ENCODE results near the gene QRICH2. TPM values are rescaled to one million over a fixed set of nuclear protein-coding genes. Genes with fewer than 3 reads are reported as not detected.

The QRICH2 gene
- total and polyA plus RNA-seq, 2 of the 4 experiments (the other 2 are of a cell fraction) = 4.3 to 4.8 TPM

- no peak overlapping the region for H2AK5ac ChIP-seq (ENCODE audit: low read depth, low read length)
- ChIA-PET CTCF (interaction anchor here (2.0 to 2.7 kb wide), 2 partner anchors 154 to 159 kb away, joined by 14 to 27 read pairs; no protein-coding TSS in a partner anchor), POLR2A (ENCODE audit: unreplicated experiment) (no interaction called here)
- H3K9me1 ChIP-seq (ENCODE audit: insufficient read depth, low read length) = peaks cover 6% of the 10 kb centered on the region
- no TSS peak for BruUV-seq (replicated peaks)
- no peak overlapping the region for H2AFZ ChIP-seq (replicated peaks; ENCODE audit: low read length, poor library complexity)
- no peak overlapping the region for H3K18ac ChIP-seq (ENCODE audit: low read depth, low read length)
- intact Hi-C loops (cut with micrococcal nuclease) (no loop called here), dilution Hi-C loops (cut with HindIII; ENCODE audit: low sequenced_read_pairs, unreplicated experiment) (no loop called here), in situ Hi-C loops (cut with MboI; ENCODE audit: low sequenced_read_pairs) (loop anchor here (5.0 to 10.0 kb wide), 2 partner anchors 163 to 376 kb away; partner anchors contain the start of gene MRPL38)
- H3K9ac ChIP-seq (ENCODE audit: low read depth, low read length) = no peak overlapping the region
- H2BK5ac ChIP-seq (ENCODE audit: low read depth, low read length, poor library complexity, severe bottlenecking) = no peak overlapping the region
- no peak overlapping the region for H2BK20ac ChIP-seq (ENCODE audit: low read depth, low read length)
- peaks cover 4% of the 10 kb centered on the region for H3K36me3 ChIP-seq (ENCODE audit: control insufficient read depth, insufficient read depth, low read length)
- H3K4me3 ChIP-seq (ENCODE audit: insufficient read depth, low read depth, low read length) = no peak overlapping the region
- H2BK120ac ChIP-seq (ENCODE audit: low read depth, low read length) = no peak overlapping the region
- H4K8ac ChIP-seq (ENCODE audit: low read depth in 2 of 2, low read length in 2 of 2) = no peak overlapping the region
- no peaks in the 10 kb centered on the region; the same call in 1 of the 2 replicates for H4K20me1 ChIP-seq (ENCODE audit: insufficient read depth, low read length)
- no peak overlapping the region for H3K56ac ChIP-seq (ENCODE audit: extremely low read depth, insufficient read depth, low read length)
- no peaks in the 10 kb centered on the region for H3K9me3 ChIP-seq (ENCODE audit: control insufficient read depth, insufficient read depth, low read length)
- no peak overlapping the region for H4K5ac ChIP-seq (ENCODE audit: low read depth, low read length)
- H3K4me2 ChIP-seq (ENCODE audit: low read depth, low read length) = no peak overlapping the region
- no peak overlapping the region for H2AK9ac ChIP-seq (replicated peaks; ENCODE audit: low read depth, low read length, poor library complexity)
- H3K27me3 ChIP-seq (ENCODE audit: control insufficient read depth, insufficient read depth, low read length) = no peaks in the 10 kb centered on the region
- no peak overlapping the region for H3K27ac ChIP-seq (ENCODE audit: insufficient read depth, low read length)
- 100% methylated on average over 2 of the region's 15 CpGs; no CpG with 5 or more reads in 1 of the 2 experiments for WGBS, 2 experiments (ENCODE audit: extremely low coverage in 2 of 2, insufficient read length in 1 of 2)
- no peak overlapping the region for H4K91ac ChIP-seq (ENCODE audit: insufficient read depth, low read depth, low read length)
- H3K79me1 ChIP-seq (ENCODE audit: low read depth in 1 of 2, low read length in 2 of 2) = peaks cover 0 to 5% of the 10 kb centered on the region in 2 experiments; a peak in 1 of 4 replicates
- no peak overlapping the region for H3K14ac ChIP-seq (replicated peaks; ENCODE audit: low read depth, low read length)
- H3K4ac ChIP-seq (ENCODE audit: low read depth, low read length) = no peak overlapping the region
- no peak overlapping the region for H3K23ac ChIP-seq (ENCODE audit: low read depth, low read length)
- no peak overlapping the region for H2BK15ac ChIP-seq (ENCODE audit: low read depth, low read length)
- ATAC-seq (ENCODE audit: low read depth) (no peak), DNase-seq (no peak)
- peaks cover 4% of the 10 kb centered on the region for H3K4me1 ChIP-seq (ENCODE audit: control insufficient read depth, insufficient read depth, low read length)
- TF ChIP-seq SMC3 (IDR thresholded peaks at IDR 0.05; ENCODE audit: low read depth, low read length) (no peak), USF2 (IDR thresholded peaks at IDR 0.05; ENCODE audit: low read depth, low read length) (no peak), CHD1 (IDR thresholded peaks at IDR 0.05; ENCODE audit: low read depth, low read length) (no peak)
Measured at GRCh38 chr17:76280650-76281049, 27.4 kb downstream of the QRICH2 start.
